K562 (cell line): ENCODE results near the gene RNF152. TPM values are rescaled to one million over a fixed set of nuclear protein-coding genes. Genes with fewer than 3 reads are reported as not detected.

Experiments
- ATAC-seq: fragments of 200-7000 bp; cut with Tn5 transposase; 3 replicates; pipeline ENCODE4 v1.9.1; 2020; ENCODE audit warnings: moderate library complexity
- BruUV-seq: library from RNA; stranded (reverse); fragments of 400-500 nt; replicated peaks from 2 replicates; lab custom pipeline; 2021; lab: Mats Ljungman, UMichigan
- CTCF ChIA-PET: fragments of 300-600 bp; formaldehyde crosslinking; extraction: SDS; loops from one replicate; lab custom pipeline; 2021; ENCODE audit warnings: low intra/inter-chr PET ratio; lab: Yijun Ruan, JAX
- POLR2A ChIA-PET: fragments of 300-600, 350-650 bp; sonication (Branson Sonifier 250); formaldehyde crosslinking; extraction: SDS; loops from one replicate; lab custom pipeline; 2021; ENCODE audit warnings: antibody characterized with exemption, inconsistent platforms; lab: Yijun Ruan, JAX
- DNase-seq, 4 experiments: peaks; one replicate each; pipeline versions ENCODE4 v3.0.0 to v3.0.0-alpha.2; 2011 to 2018; ENCODE audit warnings: low spot score in 3 of 4, mixed read lengths in 3 of 4; ENCODE audit errors: extremely low read depth in 1 of 4
- FAIRE-seq: peaks from 2 replicates; lab custom pipeline; 2011; peaks lifted over from hg19 to GRCh38; lab: Jason Lieb, UNC
- H2AFZ ChIP-seq: 2 replicates; pipeline ENCODE4 v1.6.0; 2011; ENCODE audit warnings: low read depth, low read length, control low read depth, inconsistent platforms
- H3K27ac ChIP-seq: fragments of 200-600 bp; 3 replicates; pipeline ENCODE4 v1.8.0; 2011; ENCODE audit warnings: low read depth, mild to moderate bottlenecking, control low read depth, inconsistent platforms, low read length, moderate library complexity, mixed read lengths; ENCODE audit errors: extremely low read depth
- H3K27me3 ChIP-seq, 2 experiments: fragments of 300-600 bp in 1 of 2; 2 replicates in 1 of 2; 3 replicates in 1 of 2; pipeline versions ENCODE4 v1.6.0 to v1.8.0; 2011; ENCODE audit warnings: inconsistent platforms in 2 of 2, low read length in 2 of 2, mild to moderate bottlenecking in 1 of 2, mixed read lengths in 1 of 2, moderate library complexity in 1 of 2; ENCODE audit not compliant: control insufficient read depth in 2 of 2, insufficient read depth in 2 of 2
- H3K36me3 ChIP-seq: fragments of 300-600 bp; 3 replicates; pipeline ENCODE4 v1.8.0; 2011; ENCODE audit warnings: mild to moderate bottlenecking, low read length, inconsistent platforms; ENCODE audit not compliant: control insufficient read depth, insufficient read depth
- H3K4me1 ChIP-seq, 2 experiments: fragments of 200-600 bp in 1 of 2; replicated peaks in 1 of 2; 2 replicates in 1 of 2; 3 replicates in 1 of 2; pipeline versions ENCODE4 v1.5.1 to v1.8.0; 2011; ENCODE audit warnings: inconsistent platforms in 2 of 2, low read length in 2 of 2, mild to moderate bottlenecking in 1 of 2, mixed read lengths in 1 of 2, moderate library complexity in 1 of 2; ENCODE audit not compliant: control insufficient read depth in 2 of 2, insufficient read depth in 2 of 2
- H3K4me2 ChIP-seq: 2 replicates; pipeline ENCODE4 v1.6.1; 2011; ENCODE audit warnings: low read length, control low read depth, inconsistent platforms, mixed read lengths; ENCODE audit not compliant: insufficient read depth
- H3K4me3 ChIP-seq: fragments of 200-600 bp; sonication (generic), shearing (Covaris generic); 2 replicates; pipeline ENCODE4 v1.5.1; 2016; ENCODE audit warnings: control low read depth, inconsistent platforms
- H3K79me2 ChIP-seq: fragments of 200-600 bp; 3 replicates; pipeline ENCODE4 v1.8.0; 2011; ENCODE audit warnings: low read length, inconsistent platforms; ENCODE audit not compliant: control insufficient read depth, insufficient read depth
- H3K9ac ChIP-seq, 2 experiments: 2 replicates each; pipeline versions ENCODE4 v1.6.0 to v1.6.1; 2011; ENCODE audit warnings: low read depth in 2 of 2, low read length in 2 of 2, control low read depth in 1 of 2, inconsistent platforms in 1 of 2, mild to moderate bottlenecking in 1 of 2, mixed read lengths in 1 of 2; ENCODE audit not compliant: insufficient read depth in 1 of 2
- H3K9me1 ChIP-seq: one replicate; pipeline ENCODE4 v1.6.0; 2011; ENCODE audit warnings: inconsistent platforms, mild to moderate bottlenecking, low read length, moderate library complexity; ENCODE audit not compliant: control insufficient read depth, insufficient read depth
- H3K9me3 ChIP-seq: replicated peaks from 2 replicates; pipeline ENCODE4 v1.5.1; 2011; ENCODE audit warnings: low read depth, low read length, inconsistent platforms; ENCODE audit not compliant: control insufficient read depth, insufficient read depth
- H4K20me1 ChIP-seq: replicated peaks from 2 replicates; pipeline ENCODE4 v1.6.1; 2011; ENCODE audit warnings: low read length, inconsistent platforms, mixed read lengths; ENCODE audit not compliant: control insufficient read depth, insufficient read depth
- CLOCK ChIP-seq: fragments of 250-450 bp; sonication (Bioruptor Pico); IDR thresholded peaks from 2 replicates; pipeline ENCODE4 v1.4.0; 2020; ENCODE audit warnings: mild to moderate bottlenecking, moderate library complexity, borderline replicate concordance
- EZH2 ChIP-seq: IDR thresholded peaks from 2 replicates; pipeline ENCODE4 v1.6.1; 2012; ENCODE audit warnings: low read depth, mild to moderate bottlenecking, inconsistent platforms, low read length, borderline replicate concordance
- HMGN3 ChIP-seq: IDR thresholded peaks from 2 replicates; pipeline ENCODE4 v1.6.1; 2011; ENCODE audit warnings: borderline replicate concordance, low read depth, mild to moderate bottlenecking, mixed read lengths, low read length; ENCODE audit not compliant: insufficient read length; ENCODE audit errors: extremely low read depth
- MGA ChIP-seq: fragments of 450-650 bp; IDR thresholded peaks from 2 replicates; pipeline ENCODE4 v1.6.1; 2016; ENCODE audit warnings: mild to moderate bottlenecking, moderate library complexity
- NR3C1 ChIP-seq: sonication (generic); formaldehyde crosslinking; IDR thresholded peaks from 2 replicates; pipeline ENCODE4 v1.8.1; 2022; ENCODE audit warnings: missing genetic modification reagents
- RBBP5 ChIP-seq: fragments of 200-600 bp; sonication (generic); IDR thresholded peaks from 2 replicates; pipeline ENCODE4 v1.6.1; 2012; ENCODE audit warnings: borderline replicate concordance, mild to moderate bottlenecking, low read length, control low read depth, inconsistent platforms; ENCODE audit not compliant: insufficient read depth, poor library complexity, severe bottlenecking
- ZNF274 ChIP-seq: IDR thresholded peaks from 2 replicates; pipeline ENCODE4 v1.6.1; 2011; ENCODE audit warnings: low read depth, mild to moderate bottlenecking, low read length, moderate library complexity, borderline replicate concordance
- ZNF316 ChIP-seq: fragments of 450-650 bp; IDR thresholded peaks from 2 replicates; pipeline ENCODE4 v1.6.1; 2016
- WGBS: fragments of 100-300 bp; shearing (Covaris generic); methylation state at CpG from one replicate; pipeline ENCODE4 v1.1.6; 2016; ENCODE audit warnings: low coverage, mixed read lengths; ENCODE audit not compliant: insufficient coverage; ENCODE audit errors: missing lambda C conversion rate; 5-methylcytosine and 5-hydroxymethylcytosine counted together
- in situ Hi-C: fragments of 300-500 bp; cut with MboI; formaldehyde crosslinking; loops from 4 replicates; pipeline ENCODE4 v1.15.0; 2018; ENCODE audit warnings: inconsistent platforms, mixed read lengths
- intact Hi-C: fragments of 100-400 bp; cut with micrococcal nuclease; formaldehyde crosslinking; loops from 2 replicates; pipeline ENCODE4 v1.14.2; 2022
- polyA plus RNA-seq, 8 experiments: library from polyadenylated mRNA; depleted of rRNA in 4 of 8; stranded (reverse) in 5 of 8; unstranded in 3 of 8; fragments of >200 nt; fragmentation: Nextera tagmentation in 2 of 8; fragmentation: Illumina TruSeq in 1 of 8; extraction: Ambion mirVana in 2 of 8; extraction: Trizol in 1 of 8; gene quantifications; 2 replicates each; pipeline versions ENCODE4 v1.2.1 to v1.2.3, GENCODE V29; 2011 to 2014; ENCODE audit warnings: inconsistent platforms in 1 of 8, missing spikeins in 1 of 8
- total RNA-seq, 7 experiments: library from RNA; depleted of rRNA in 6 of 7; stranded (reverse); fragments of >200 nt in 6 of 7; fragmentation: Illumina TruSeq in 2 of 7; extraction: Trizol in 2 of 7; gene quantifications; 2 replicates each; pipeline versions ENCODE4 v1.2.1 to v1.2.3, GENCODE V29; 2011 to 2021; ENCODE audit warnings: low replicate concordance in 1 of 7

RNF152 gene
- total and polyA plus RNA-seq, 9 of the 15 experiments (the other 6 are each of a cell fraction or from before 2014, with no cell fraction given) = 0.04 to 0.05 TPM; not detected in 7

- Histone ChIP-seq H3K4me2 (no peak overlapping the region), H3K27me3 (peaks cover 0 to 11% of the 10 kb centered on the region in 2 experiments; a peak in 1 of 5 replicates), H3K27ac (no peak overlapping the region), H3K36me3 (no peaks in the 10 kb centered on the region), H2AFZ (no peak overlapping the region), H3K9me3 (no peaks in the 10 kb centered on the region), H3K79me2 (no peaks in the 10 kb centered on the region), H3K4me3 (no peak overlapping the region), H3K4me1 (peaks cover 0 to 15% of the 10 kb centered on the region in 2 experiments; a peak in 2 of 5 replicates), H3K9ac (no peak overlapping the region), H4K20me1 (no peaks in the 10 kb centered on the region), H3K9me1 (no peaks in the 10 kb centered on the region)
- in situ Hi-C loops = no loop called here
- intact Hi-C loops = no loop called here
- FAIRE-seq = no peak
- ChIA-PET CTCF (no interaction called here), POLR2A (no interaction called here)
- WGBS = 0% methylated on average over 2 of the region's 3 CpGs
- no peak for DNase-seq
- no TSS peak for BruUV-seq
- no peak for ATAC-seq
- TF ChIP-seq ZNF316 (no peak), MGA (no peak), RBBP5 (no peak), ZNF274 (no peak), CLOCK (no peak), EZH2 (no peak), HMGN3 (no peak), NR3C1 (CRISPR knock-in tag) (no peak)
Measured at GRCh38 chr18:61890344-61890743, 2.5 kb downstream of the RNF152 start.
